Liver (tissue), 3 donors: ENCODE measurements around the gene KRR1.

Experiments used
- GABPA ChIP-seq, 2 donors: IDR thresholded peaks in 1 of 2; conservative IDR thresholded peaks in 1 of 2; 2 replicates each; pipeline ENCODE4 v1.6.1; 2016; ENCODE audit warnings: antibody characterized with exemption in 2 of 2, mild to moderate bottlenecking in 1 of 2, moderate library complexity in 1 of 2
- HNF4G ChIP-seq: IDR thresholded peaks from 2 replicates; pipeline ENCODE4 v1.6.1; 2016; ENCODE audit warnings: antibody characterized with exemption
- JUND ChIP-seq, 2 donors: IDR thresholded peaks; 2 replicates each; pipeline ENCODE4 v1.6.1; 2016; ENCODE audit warnings: antibody characterized with exemption in 2 of 2
- RXRA ChIP-seq, 2 donors: IDR thresholded peaks; 2 replicates each; pipeline ENCODE4 v1.6.1; 2017 to 2018; ENCODE audit warnings: antibody characterized with exemption in 2 of 2, mild to moderate bottlenecking in 1 of 2
- SP1 ChIP-seq: IDR thresholded peaks from 2 replicates; pipeline ENCODE4 v1.6.1; 2018; ENCODE audit warnings: antibody characterized with exemption, mild to moderate bottlenecking
- TAF1 ChIP-seq: conservative IDR thresholded peaks from 2 replicates; pipeline ENCODE4 v1.6.1; 2016; ENCODE audit warnings: antibody characterized with exemption, mild to moderate bottlenecking
- YY1 ChIP-seq: IDR thresholded peaks from 2 replicates; pipeline ENCODE4 v1.6.1; 2016; ENCODE audit warnings: antibody characterized with exemption, mild to moderate bottlenecking
- TF ChIP-seq, protein P1 (sequence below): fragments of 150-350 bp; IDR thresholded peaks from 2 replicates; pipeline ENCODE4 v1.5.1; 2017; ENCODE audit warnings: improper control_type of control experiment, low read depth, low read length; ENCODE audit not compliant: missing input control
- TF ChIP-seq, protein P2 (sequence below): IDR thresholded peaks from 2 replicates; pipeline ENCODE4 v1.6.1; 2016; ENCODE audit warnings: antibody characterized with exemption
- TF ChIP-seq, protein P3 (sequence below): IDR thresholded peaks from 2 replicates; pipeline ENCODE4 v1.6.1; 2016; ENCODE audit warnings: antibody characterized with exemption, mild to moderate bottlenecking
- TF ChIP-seq, protein P4 (sequence below): IDR thresholded peaks from 2 replicates; pipeline ENCODE4 v1.6.1; 2016; ENCODE audit warnings: antibody characterized with exemption
- donor health status: healthy.
- donor health status: healthy.

DNA sequence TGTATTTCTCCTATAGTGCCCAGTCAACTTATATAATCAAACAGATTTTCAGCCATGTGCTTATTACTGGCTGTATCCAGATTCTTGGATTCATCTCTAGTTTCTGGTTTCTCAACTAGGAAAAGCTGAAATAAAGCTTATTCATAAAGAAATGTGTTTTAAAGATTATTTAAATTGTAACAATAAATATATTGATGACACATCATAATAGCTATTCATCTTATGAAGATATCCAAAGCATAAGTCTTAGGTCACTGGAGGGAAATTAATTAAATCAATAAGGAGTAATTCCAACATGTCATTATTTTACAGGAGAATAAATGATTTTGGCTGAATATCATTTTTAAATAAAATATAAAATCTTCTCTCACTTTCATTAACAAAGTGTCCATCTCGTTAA is 32.1 kb upstream of the KRR1 start:
- TF ChIP-seq, protein P1, sequence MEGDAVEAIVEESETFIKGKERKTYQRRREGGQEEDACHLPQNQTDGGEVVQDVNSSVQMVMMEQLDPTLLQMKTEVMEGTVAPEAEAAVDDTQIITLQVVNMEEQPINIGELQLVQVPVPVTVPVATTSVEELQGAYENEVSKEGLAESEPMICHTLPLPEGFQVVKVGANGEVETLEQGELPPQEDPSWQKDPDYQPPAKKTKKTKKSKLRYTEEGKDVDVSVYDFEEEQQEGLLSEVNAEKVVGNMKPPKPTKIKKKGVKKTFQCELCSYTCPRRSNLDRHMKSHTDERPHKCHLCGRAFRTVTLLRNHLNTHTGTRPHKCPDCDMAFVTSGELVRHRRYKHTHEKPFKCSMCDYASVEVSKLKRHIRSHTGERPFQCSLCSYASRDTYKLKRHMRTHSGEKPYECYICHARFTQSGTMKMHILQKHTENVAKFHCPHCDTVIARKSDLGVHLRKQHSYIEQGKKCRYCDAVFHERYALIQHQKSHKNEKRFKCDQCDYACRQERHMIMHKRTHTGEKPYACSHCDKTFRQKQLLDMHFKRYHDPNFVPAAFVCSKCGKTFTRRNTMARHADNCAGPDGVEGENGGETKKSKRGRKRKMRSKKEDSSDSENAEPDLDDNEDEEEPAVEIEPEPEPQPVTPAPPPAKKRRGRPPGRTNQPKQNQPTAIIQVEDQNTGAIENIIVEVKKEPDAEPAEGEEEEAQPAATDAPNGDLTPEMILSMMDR = no peak
- TF ChIP-seq JUND (IDR thresholded peaks at IDR 0.05) = no peak
- TF ChIP-seq SP1 = no peak
- TF ChIP-seq, protein P2, sequence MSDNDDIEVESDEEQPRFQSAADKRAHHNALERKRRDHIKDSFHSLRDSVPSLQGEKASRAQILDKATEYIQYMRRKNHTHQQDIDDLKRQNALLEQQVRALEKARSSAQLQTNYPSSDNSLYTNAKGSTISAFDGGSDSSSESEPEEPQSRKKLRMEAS = no peak
- TF ChIP-seq GABPA (IDR thresholded peaks at IDR 0.05 in 1 of 2, conservative IDR thresholded peaks at IDR 0.05 in 1 of 2) = no peak
- no peak for TF ChIP-seq TAF1
- TF ChIP-seq YY1 = no peak
- TF ChIP-seq, protein P3, sequence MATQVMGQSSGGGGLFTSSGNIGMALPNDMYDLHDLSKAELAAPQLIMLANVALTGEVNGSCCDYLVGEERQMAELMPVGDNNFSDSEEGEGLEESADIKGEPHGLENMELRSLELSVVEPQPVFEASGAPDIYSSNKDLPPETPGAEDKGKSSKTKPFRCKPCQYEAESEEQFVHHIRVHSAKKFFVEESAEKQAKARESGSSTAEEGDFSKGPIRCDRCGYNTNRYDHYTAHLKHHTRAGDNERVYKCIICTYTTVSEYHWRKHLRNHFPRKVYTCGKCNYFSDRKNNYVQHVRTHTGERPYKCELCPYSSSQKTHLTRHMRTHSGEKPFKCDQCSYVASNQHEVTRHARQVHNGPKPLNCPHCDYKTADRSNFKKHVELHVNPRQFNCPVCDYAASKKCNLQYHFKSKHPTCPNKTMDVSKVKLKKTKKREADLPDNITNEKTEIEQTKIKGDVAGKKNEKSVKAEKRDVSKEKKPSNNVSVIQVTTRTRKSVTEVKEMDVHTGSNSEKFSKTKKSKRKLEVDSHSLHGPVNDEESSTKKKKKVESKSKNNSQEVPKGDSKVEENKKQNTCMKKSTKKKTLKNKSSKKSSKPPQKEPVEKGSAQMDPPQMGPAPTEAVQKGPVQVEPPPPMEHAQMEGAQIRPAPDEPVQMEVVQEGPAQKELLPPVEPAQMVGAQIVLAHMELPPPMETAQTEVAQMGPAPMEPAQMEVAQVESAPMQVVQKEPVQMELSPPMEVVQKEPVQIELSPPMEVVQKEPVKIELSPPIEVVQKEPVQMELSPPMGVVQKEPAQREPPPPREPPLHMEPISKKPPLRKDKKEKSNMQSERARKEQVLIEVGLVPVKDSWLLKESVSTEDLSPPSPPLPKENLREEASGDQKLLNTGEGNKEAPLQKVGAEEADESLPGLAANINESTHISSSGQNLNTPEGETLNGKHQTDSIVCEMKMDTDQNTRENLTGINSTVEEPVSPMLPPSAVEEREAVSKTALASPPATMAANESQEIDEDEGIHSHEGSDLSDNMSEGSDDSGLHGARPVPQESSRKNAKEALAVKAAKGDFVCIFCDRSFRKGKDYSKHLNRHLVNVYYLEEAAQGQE = no peak
- TF ChIP-seq RXRA (IDR thresholded peaks at IDR 0.05) = no peak
- TF ChIP-seq HNF4G = no peak
- TF ChIP-seq, protein P4, sequence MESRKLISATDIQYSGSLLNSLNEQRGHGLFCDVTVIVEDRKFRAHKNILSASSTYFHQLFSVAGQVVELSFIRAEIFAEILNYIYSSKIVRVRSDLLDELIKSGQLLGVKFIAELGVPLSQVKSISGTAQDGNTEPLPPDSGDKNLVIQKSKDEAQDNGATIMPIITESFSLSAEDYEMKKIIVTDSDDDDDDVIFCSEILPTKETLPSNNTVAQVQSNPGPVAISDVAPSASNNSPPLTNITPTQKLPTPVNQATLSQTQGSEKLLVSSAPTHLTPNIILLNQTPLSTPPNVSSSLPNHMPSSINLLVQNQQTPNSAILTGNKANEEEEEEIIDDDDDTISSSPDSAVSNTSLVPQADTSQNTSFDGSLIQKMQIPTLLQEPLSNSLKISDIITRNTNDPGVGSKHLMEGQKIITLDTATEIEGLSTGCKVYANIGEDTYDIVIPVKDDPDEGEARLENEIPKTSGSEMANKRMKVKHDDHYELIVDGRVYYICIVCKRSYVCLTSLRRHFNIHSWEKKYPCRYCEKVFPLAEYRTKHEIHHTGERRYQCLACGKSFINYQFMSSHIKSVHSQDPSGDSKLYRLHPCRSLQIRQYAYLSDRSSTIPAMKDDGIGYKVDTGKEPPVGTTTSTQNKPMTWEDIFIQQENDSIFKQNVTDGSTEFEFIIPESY = no peak
